Astrocyte (in vitro differentiated cells and primary cell): Measurements from ENCODE around the gene GID8. TPM values are rescaled to one million over a fixed set of nuclear protein-coding genes. Genes with fewer than 3 reads are reported as not detected.

ENCODE experiments used
- DNase-seq: peaks from one replicate; pipeline ENCODE4 v3.0.0-alpha.2; 2010; ENCODE audit warnings: low read depth
- FAIRE-seq: peaks from 2 replicates; lab custom pipeline; 2011; peaks lifted over from hg19 to GRCh38; lab: Jason Lieb, UNC
- H2AFZ ChIP-seq: 2 replicates; pipeline ENCODE4 v1.6.0; 2012; ENCODE audit warnings: low read depth, low read length, inconsistent platforms
- H3K27ac ChIP-seq: 2 replicates; pipeline ENCODE4 v1.5.1; 2011; ENCODE audit warnings: low read depth, low read length, inconsistent platforms
- H3K27me3 ChIP-seq: 2 replicates; pipeline ENCODE4 v1.6.0; 2011; ENCODE audit warnings: low read length, inconsistent platforms; ENCODE audit not compliant: insufficient read depth
- H3K36me3 ChIP-seq: 2 replicates; pipeline ENCODE4 v1.5.1; 2011; ENCODE audit warnings: low read length, inconsistent platforms; ENCODE audit not compliant: insufficient read depth
- H3K4me1 ChIP-seq: 2 replicates; pipeline ENCODE4 v1.5.1; 2011; ENCODE audit warnings: low read length, inconsistent platforms; ENCODE audit not compliant: insufficient read depth
- H3K4me2 ChIP-seq: 2 replicates; pipeline ENCODE4 v1.6.0; 2012; ENCODE audit warnings: low read length, inconsistent platforms
- H3K4me3 ChIP-seq: 2 replicates; pipeline ENCODE4 v1.5.1; 2011; ENCODE audit warnings: low read depth, mild to moderate bottlenecking, low read length, inconsistent platforms; ENCODE audit not compliant: insufficient read depth
- H3K79me2 ChIP-seq: 2 replicates; pipeline ENCODE4 v1.6.0; 2012; ENCODE audit warnings: mild to moderate bottlenecking, low read length, inconsistent platforms; ENCODE audit not compliant: insufficient read depth
- H3K9ac ChIP-seq: 2 replicates; pipeline ENCODE4 v1.6.0; 2012; ENCODE audit warnings: mild to moderate bottlenecking, low read length, inconsistent platforms
- H3K9me3 ChIP-seq: 2 replicates; pipeline ENCODE4 v1.5.1; 2012; ENCODE audit warnings: low read depth, mild to moderate bottlenecking, low read length, inconsistent platforms; ENCODE audit not compliant: insufficient read depth
- H4K20me1 ChIP-seq: 2 replicates; pipeline ENCODE4 v1.6.0; 2012; ENCODE audit warnings: low read length, inconsistent platforms; ENCODE audit not compliant: insufficient read depth
- H3K27ac Mint-ChIP-seq: one replicate; pipeline ENCODE4 v1.8.0; 2021; ENCODE audit warnings: mild to moderate bottlenecking, mixed read lengths; ENCODE audit not compliant: unreplicated experiment
- H3K27me3 Mint-ChIP-seq: one replicate; pipeline ENCODE4 v1.8.0; 2021; ENCODE audit warnings: low read depth, mixed read lengths; ENCODE audit not compliant: unreplicated experiment
- H3K36me3 Mint-ChIP-seq: one replicate; pipeline ENCODE4 v1.8.0; 2021; ENCODE audit warnings: low read depth, mixed read lengths; ENCODE audit not compliant: unreplicated experiment
- H3K4me1 Mint-ChIP-seq: one replicate; pipeline ENCODE4 v1.8.0; 2021; ENCODE audit warnings: low read depth, mixed read lengths; ENCODE audit not compliant: unreplicated experiment
- H3K4me3 Mint-ChIP-seq: one replicate; pipeline ENCODE4 v1.8.0; 2021; ENCODE audit warnings: mild to moderate bottlenecking, moderate library complexity, mixed read lengths; ENCODE audit not compliant: unreplicated experiment
- H3K9me3 Mint-ChIP-seq: one replicate; pipeline ENCODE4 v1.8.0; 2021; ENCODE audit warnings: mild to moderate bottlenecking, mixed read lengths; ENCODE audit not compliant: unreplicated experiment
- CTCF ChIP-seq: IDR thresholded peaks from 2 replicates; pipeline ENCODE4 v1.5.1; 2011; ENCODE audit warnings: low read depth, mild to moderate bottlenecking, inconsistent platforms, low read length, moderate library complexity; ENCODE audit not compliant: insufficient read depth
- EZH2 ChIP-seq: IDR thresholded peaks from 2 replicates; pipeline ENCODE4 v1.6.1; 2012; ENCODE audit warnings: mild to moderate bottlenecking, low read length, inconsistent platforms; ENCODE audit not compliant: insufficient read depth
- total RNA-seq: library from RNA; stranded (reverse); gene quantifications from 2 replicates; pipeline ENCODE4 v1.2.1, GENCODE V29; 2021

GID8 gene
- total RNA-seq, 1 donor from 2014 or later = 37.1 TPM

GRCh38 chr20:62994869-62995281 lies 56.9 kb downstream of the GID8 start:
- TF ChIP-seq CTCF (no peak), EZH2 (no peak)
- Histone ChIP-seq H2AFZ (no peak overlapping the region), H3K4me1 (no peaks in the 10 kb centered on the region), H3K4me2 (no peak overlapping the region), H3K79me2 (no peaks in the 10 kb centered on the region), H3K27me3 (peaks cover 29% of the 10 kb centered on the region), H3K4me3 (no peak overlapping the region), H3K27ac (no peak overlapping the region), H3K9ac (no peak overlapping the region), H4K20me1 (no peaks in the 10 kb centered on the region), H3K36me3 (no peaks in the 10 kb centered on the region), H3K9me3 (no peaks in the 10 kb centered on the region)
- FAIRE-seq (no peak), DNase-seq (no peak)
- H3K4me1 Mint-ChIP-seq = no peaks in the 10 kb centered on the region
- peaks cover 80% of the 10 kb centered on the region for H3K27me3 Mint-ChIP-seq
- H3K9me3 Mint-ChIP-seq = peaks cover 5% of the 10 kb centered on the region
- no peak overlapping the region for H3K4me3 Mint-ChIP-seq
- peaks cover 3% of the 10 kb centered on the region for H3K36me3 Mint-ChIP-seq
- no peak overlapping the region for H3K27ac Mint-ChIP-seq

DNA sequence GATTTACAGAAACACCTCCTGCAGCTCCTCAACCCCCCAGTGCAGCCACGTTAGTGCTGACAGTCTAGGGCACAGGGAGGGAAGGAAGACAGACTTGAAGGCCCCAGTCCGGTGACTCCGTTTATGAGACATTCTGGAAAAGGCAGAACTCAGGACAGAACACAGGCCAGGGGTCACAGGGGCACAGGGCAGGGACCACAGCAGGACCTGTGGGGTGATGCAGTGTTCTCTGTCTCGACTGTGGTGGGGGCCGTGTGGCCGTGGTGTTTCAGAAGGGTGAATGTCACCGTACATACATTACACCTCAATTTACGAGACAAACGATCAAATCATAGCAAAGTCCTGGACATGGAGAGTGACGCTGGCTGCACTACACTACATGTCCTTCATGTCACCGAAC lies 57.5 kb downstream of the GID8 start:
- Histone ChIP-seq H3K9ac (no peak overlapping the region), H3K4me3 (no peak overlapping the region), H3K27ac (no peak overlapping the region), H2AFZ (no peak overlapping the region), H4K20me1 (no peaks in the 10 kb centered on the region), H3K4me1 (no peaks in the 10 kb centered on the region), H3K27me3 (peaks cover 34% of the 10 kb centered on the region), H3K79me2 (no peaks in the 10 kb centered on the region), H3K9me3 (no peaks in the 10 kb centered on the region), H3K4me2 (no peak overlapping the region), H3K36me3 (no peaks in the 10 kb centered on the region)
- Mint-ChIP-seq H3K9me3 (peaks cover 5% of the 10 kb centered on the region), H3K4me3 (no peak overlapping the region), H3K27ac (no peak overlapping the region), H3K4me1 (no peaks in the 10 kb centered on the region), H3K36me3 (peaks cover 3% of the 10 kb centered on the region), H3K27me3 (peaks cover 83% of the 10 kb centered on the region)
- no peak for FAIRE-seq
- no peak for DNase-seq
- TF ChIP-seq EZH2 (no peak), CTCF (no peak)

DNA sequence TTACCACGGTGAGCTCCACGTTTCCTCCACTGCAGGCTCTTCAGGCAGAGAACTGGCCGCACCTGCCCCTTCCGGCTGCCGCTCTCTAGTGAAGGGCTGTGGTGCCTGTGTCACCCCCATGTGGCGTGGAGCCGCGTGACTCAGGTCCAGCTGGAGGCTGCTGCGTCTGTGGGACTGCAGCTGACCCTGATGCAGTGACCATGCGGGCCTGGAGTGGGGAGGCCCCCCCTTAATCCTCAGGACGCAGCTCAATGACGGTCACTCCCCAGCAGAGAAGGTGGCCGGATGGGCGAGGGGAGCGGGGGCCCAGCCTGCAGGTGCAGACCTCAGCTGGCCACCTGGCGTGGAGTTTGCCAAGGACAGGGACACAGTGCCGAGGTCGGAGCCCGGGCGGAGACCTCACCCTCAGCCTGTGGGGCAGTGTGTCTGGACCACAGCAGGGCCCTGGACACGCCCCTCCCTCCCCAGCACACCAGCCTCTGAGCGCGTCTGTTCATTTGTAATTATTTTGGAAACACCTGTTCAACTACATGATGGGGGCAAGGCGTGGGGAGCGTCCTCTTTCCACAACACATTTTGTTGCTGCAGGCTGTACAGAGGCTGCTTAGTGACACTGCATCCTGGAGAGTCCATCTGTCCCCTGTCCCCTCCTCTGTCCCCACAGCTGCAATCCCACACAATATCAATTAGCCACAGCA lies 58.1 kb downstream of the GID8 start:
- DNase-seq = no peak
- no peak for TF ChIP-seq EZH2
- TF ChIP-seq CTCF = no peak
- H3K4me2 ChIP-seq = no peak overlapping the region
- H3K36me3 ChIP-seq = no peaks in the 10 kb centered on the region
- H3K27ac ChIP-seq = no peak overlapping the region
- H3K27me3 ChIP-seq = peaks cover 39% of the 10 kb centered on the region
- H3K4me1 ChIP-seq = no peaks in the 10 kb centered on the region
- no peaks in the 10 kb centered on the region for H3K9me3 ChIP-seq
- Mint-ChIP-seq H3K4me1 (no peaks in the 10 kb centered on the region), H3K4me3 (no peak overlapping the region), H3K9me3 (peaks cover 5% of the 10 kb centered on the region), H3K36me3 (peaks cover 3% of the 10 kb centered on the region), H3K27me3 (peaks cover 84% of the 10 kb centered on the region), H3K27ac (no peak overlapping the region)
- H4K20me1 ChIP-seq = no peaks in the 10 kb centered on the region
- no peaks in the 10 kb centered on the region for H3K79me2 ChIP-seq
- H3K4me3 ChIP-seq = no peak overlapping the region
- FAIRE-seq = no peak
- H3K9ac ChIP-seq = no peak overlapping the region
- H2AFZ ChIP-seq = no peak overlapping the region
